H1 (cell line): ENCODE results near the gene CDC37.

Experiments used
- ASH2L ChIP-seq: fragments of 200-600, 300-600 bp; sonication (generic); IDR thresholded peaks from one replicate; pipeline ENCODE4 v1.7.1; 2017; ENCODE audit warnings: low read length
- CHD7 ChIP-seq: fragments of 300-600 bp; sonication (generic); IDR thresholded peaks from 2 replicates; pipeline ENCODE4 v1.7.1; 2012; ENCODE audit warnings: low read length, moderate library complexity, mild to moderate bottlenecking, inconsistent platforms; ENCODE audit not compliant: insufficient replicate concordance
- CREB1 ChIP-seq: IDR thresholded peaks from 2 replicates; pipeline ENCODE4 v1.6.1; 2012; ENCODE audit warnings: inconsistent platforms
- CTCF ChIP-seq, 3 experiments: IDR thresholded peaks; 1 replicate in 2 of 3; 2 replicates in 1 of 3; pipeline versions ENCODE4 v1.5.1 to v1.6.1; 2011; ENCODE audit warnings: low read length in 3 of 3, mild to moderate bottlenecking in 3 of 3, inconsistent platforms in 2 of 3, low read depth in 1 of 3, moderate library complexity in 1 of 3; ENCODE audit not compliant: insufficient read depth in 1 of 3; ENCODE audit errors: control extremely low read depth in 1 of 3
- EP300 ChIP-seq, 2 experiments: IDR thresholded peaks; 1 replicate in 1 of 2; 2 replicates in 1 of 2; pipeline ENCODE4 v1.6.1; 2011 to 2012; ENCODE audit warnings: low read depth in 2 of 2, low read length in 2 of 2, mild to moderate bottlenecking in 2 of 2, borderline replicate concordance in 1 of 2, inconsistent platforms in 1 of 2, moderate library complexity in 1 of 2
- JUN ChIP-seq: IDR thresholded peaks from 2 replicates; pipeline ENCODE4 v1.6.1; 2011; ENCODE audit warnings: low read depth, mild to moderate bottlenecking, improper control_type of control experiment, low read length
- POLR2AphosphoS5 ChIP-seq: IDR thresholded peaks from 2 replicates; pipeline ENCODE4 v1.6.1; 2011; ENCODE audit warnings: low read depth, low read length
- RNF2 ChIP-seq: fragments of 200-900, 300-1000 bp; sonication (generic); IDR thresholded peaks from 2 replicates; pipeline ENCODE4 v1.7.1; 2016; ENCODE audit warnings: borderline replicate concordance, low read depth, mild to moderate bottlenecking, antibody characterized with exemption, low read length; ENCODE audit not compliant: poor library complexity, severe bottlenecking; ENCODE audit errors: missing control alignments
- SIN3A ChIP-seq, 2 experiments: IDR thresholded peaks in 1 of 2; conservative IDR thresholded peaks in 1 of 2; 2 replicates each; pipeline ENCODE4 v1.6.1; 2011 to 2012; ENCODE audit warnings: low read length in 2 of 2, improper control_type of control experiment in 1 of 2, low read depth in 1 of 2, mild to moderate bottlenecking in 1 of 2

GRCh38 chr19:10364644-10365043 is 38.7 kb downstream of the CDC37 start:
- TF ChIP-seq RNF2 = no peak
- no peak for TF ChIP-seq CTCF (IDR thresholded peaks at IDR 0.05; ENCODE audit: control extremely low read depth in 1 of 3, insufficient read depth in 1 of 3, low read depth in 1 of 3, low read length in 3 of 3)
- no peak for TF ChIP-seq ASH2L
- no peak for TF ChIP-seq EP300 (IDR thresholded peaks at IDR 0.05; ENCODE audit: borderline replicate concordance in 1 of 2, low read depth in 2 of 2, low read length in 2 of 2)
- no peak for TF ChIP-seq CREB1
- no peak for TF ChIP-seq JUN
- no peak for TF ChIP-seq POLR2AphosphoS5
- no peak for TF ChIP-seq SIN3A (conservative IDR thresholded peaks at IDR 0.05 in 1 of 2, IDR thresholded peaks at IDR 0.05 in 1 of 2; ENCODE audit: low read depth in 1 of 2, low read length in 2 of 2)
- TF ChIP-seq CHD7 = no peak
